GM18951 (cell line): ENCODE data around the gene WDR27.

Source experiments
- POLR2A ChIP-seq: IDR thresholded peaks from 4 replicates; pipeline ENCODE4 v1.6.1; 2011; ENCODE audit warnings: mild to moderate bottlenecking; ENCODE audit not compliant: insufficient read length, insufficient read depth; ENCODE audit errors: extremely low read depth
- in situ Hi-C: fragments of 300-500 bp; cut with MboI; formaldehyde crosslinking; loops from one replicate; pipeline ENCODE4 v1.12.0; 2022; ENCODE audit warnings: low sequenced_read_pairs, mixed read lengths, inconsistent platforms; ENCODE audit not compliant: unreplicated experiment

The WDR27 gene

GRCh38 chr6:169638388-169638787 is 63.4 kb downstream of the WDR27 start:
- TF ChIP-seq POLR2A, result no peak
- in situ Hi-C loops, result no loop called here

- TF ChIP-seq POLR2A, result no peak
- in situ Hi-C loops, result no loop called here
Observed at GRCh38 chr6:169635345-169635744, 66.5 kb downstream of the WDR27 start.

- no peak for TF ChIP-seq POLR2A
- in situ Hi-C loops, result no loop called here
Observed at GRCh38 chr6:169632841-169633240, 69.0 kb downstream of the WDR27 start.

- no peak for TF ChIP-seq POLR2A
Observed at GRCh38 chr6:169629256-169629655, 72.6 kb downstream of the WDR27 start.

GRCh38 chr6:169627736-169628607 is 73.9 kb downstream of the WDR27 start:
- in situ Hi-C loops, result no loop called here
- no peak for TF ChIP-seq POLR2A

More at GRCh38 chr6:169629256-169629655, 72.6 kb downstream of the WDR27 start:
- in situ Hi-C loops, result no loop called here

- TF ChIP-seq POLR2A, result no peak
- in situ Hi-C loops, result no loop called here
Observed at GRCh38 chr6:169626649-169627048, 75.2 kb downstream of the WDR27 start.

GRCh38 chr6:169626169-169626568 is 75.7 kb downstream of the WDR27 start:
- in situ Hi-C loops, result no loop called here
- TF ChIP-seq POLR2A, result no peak

- in situ Hi-C loops, result no loop called here
- TF ChIP-seq POLR2A, result no peak
Observed at GRCh38 chr6:169625376-169625775, 76.5 kb downstream of the WDR27 start.

GRCh38 chr6:169624785-169625184 is 77.0 kb downstream of the WDR27 start:
- TF ChIP-seq POLR2A, result no peak
- in situ Hi-C loops, result no loop called here

GRCh38 chr6:169623975-169624374 is 77.9 kb downstream of the WDR27 start:
- in situ Hi-C loops, result no loop called here
- TF ChIP-seq POLR2A, result no peak

GRCh38 chr6:169623343-169623742 is 78.5 kb downstream of the WDR27 start:
- no peak for TF ChIP-seq POLR2A

GRCh38 chr6:169622618-169623017 is 79.2 kb downstream of the WDR27 start:
- in situ Hi-C loops, result no loop called here

More at GRCh38 chr6:169623343-169623742, 78.5 kb downstream of the WDR27 start:
- in situ Hi-C loops, result no loop called here

GRCh38 chr6:169621311-169621710 is 80.5 kb downstream of the WDR27 start:
- no peak for TF ChIP-seq POLR2A
- in situ Hi-C loops, result no loop called here

More at GRCh38 chr6:169622618-169623017, 79.2 kb downstream of the WDR27 start:
- TF ChIP-seq POLR2A, result no peak
